DMS 273 (cell line): ENCODE results near the gene GRID1.

Experiments
- DNase-seq: peaks from one replicate; lab custom pipeline; 2025; ENCODE audit not compliant: unreplicated experiment; lab: John Stamatoyannopoulos, UW

GRID1 gene

DNA sequence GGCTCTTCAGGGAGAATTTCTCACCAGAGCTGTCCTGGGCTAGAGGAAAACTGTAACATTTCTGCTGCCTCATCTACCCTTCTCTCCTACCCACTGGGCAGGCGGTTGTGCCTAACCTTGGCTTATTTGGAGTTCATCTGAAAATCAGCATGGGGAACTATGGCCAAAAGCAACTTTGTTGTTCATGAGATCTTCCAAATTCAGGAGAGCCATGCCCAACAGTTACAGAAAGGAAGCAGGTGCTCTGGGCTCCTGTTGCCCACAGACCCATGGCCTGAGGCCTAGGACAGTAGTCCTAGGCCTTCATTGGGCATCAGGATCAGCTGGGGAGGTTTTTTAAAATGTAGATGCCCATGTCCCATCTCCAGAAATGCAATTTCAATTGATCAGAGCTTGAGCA lies 85.2 kb downstream of the GRID1 start:
- no peak for DNase-seq

GRCh38 chr10:86269332-86269731 lies 97.3 kb downstream of the GRID1 start:
- no peak for DNase-seq

- no peak for DNase-seq
Observed at GRCh38 chr10:86267286-86268195, 99.1 kb downstream of the GRID1 start.

- no peak for DNase-seq
Observed at GRCh38 chr10:86266446-86267242, 100.0 kb downstream of the GRID1 start.

- DNase-seq: no peak
Observed at GRCh38 chr10:86265895-86266259, 100.7 kb downstream of the GRID1 start.

GRCh38 chr10:86265236-86265894 lies 101.2 kb downstream of the GRID1 start:
- no peak for DNase-seq

- no peak for DNase-seq
Observed at GRCh38 chr10:86264481-86265231, 101.9 kb downstream of the GRID1 start.

DNA sequence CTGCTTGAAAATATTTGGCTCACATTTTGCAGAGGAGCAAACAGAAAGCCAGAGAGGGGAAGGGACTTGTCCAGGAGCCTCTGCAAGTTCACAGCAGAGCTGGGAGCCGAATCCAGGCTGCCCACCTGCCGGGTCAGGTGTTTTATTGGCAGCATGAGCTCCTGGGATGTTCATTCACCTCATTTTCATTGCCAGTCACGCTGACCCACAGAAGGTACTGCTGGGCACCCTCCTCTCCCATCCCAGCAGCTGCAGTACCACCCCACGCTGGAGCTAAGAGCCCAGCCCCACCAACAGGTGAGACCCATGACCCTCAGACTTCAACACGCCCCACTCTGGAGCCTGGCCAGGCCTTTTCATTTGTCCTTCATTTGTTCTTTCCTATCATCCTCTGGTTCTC lies 102.7 kb downstream of the GRID1 start:
- DNase-seq: no peak

- DNase-seq: no peak
Observed at GRCh38 chr10:86263209-86263608, 103.4 kb downstream of the GRID1 start.

DNA sequence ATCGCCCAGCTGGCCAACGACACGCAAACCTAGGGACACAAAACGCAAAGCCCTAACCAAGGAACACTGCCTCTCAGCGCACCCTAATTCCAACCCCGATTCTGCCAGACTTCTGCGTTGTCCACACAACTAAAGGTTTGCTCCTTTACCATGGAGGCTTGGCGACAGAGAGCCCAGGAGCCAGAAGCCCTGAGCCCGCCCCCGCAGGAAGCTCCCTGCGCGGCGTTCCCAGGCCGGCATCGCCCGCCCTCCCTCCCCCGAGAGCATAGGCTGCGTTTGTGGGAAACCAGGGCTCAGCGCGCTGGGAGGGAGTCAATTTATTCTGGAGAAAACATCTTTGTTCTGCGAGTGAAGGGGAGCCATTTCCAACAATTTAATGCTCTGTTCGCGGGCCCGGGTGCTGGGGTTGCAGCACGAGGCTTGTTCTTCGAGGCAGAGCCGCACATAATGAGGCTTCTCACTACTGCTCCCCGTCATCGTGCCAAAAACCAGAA lies 103.9 kb downstream of the GRID1 start:
- DNase-seq: no peak

GRCh38 chr10:86261941-86262687 lies 104.5 kb downstream of the GRID1 start:
- peak; percentile 18 for DNase-seq

- no peak for DNase-seq
Observed at GRCh38 chr10:86261470-86261869, 105.1 kb downstream of the GRID1 start.

- DNase-seq: no peak
Observed at GRCh38 chr10:86260564-86260963, 106.0 kb downstream of the GRID1 start.

DNA sequence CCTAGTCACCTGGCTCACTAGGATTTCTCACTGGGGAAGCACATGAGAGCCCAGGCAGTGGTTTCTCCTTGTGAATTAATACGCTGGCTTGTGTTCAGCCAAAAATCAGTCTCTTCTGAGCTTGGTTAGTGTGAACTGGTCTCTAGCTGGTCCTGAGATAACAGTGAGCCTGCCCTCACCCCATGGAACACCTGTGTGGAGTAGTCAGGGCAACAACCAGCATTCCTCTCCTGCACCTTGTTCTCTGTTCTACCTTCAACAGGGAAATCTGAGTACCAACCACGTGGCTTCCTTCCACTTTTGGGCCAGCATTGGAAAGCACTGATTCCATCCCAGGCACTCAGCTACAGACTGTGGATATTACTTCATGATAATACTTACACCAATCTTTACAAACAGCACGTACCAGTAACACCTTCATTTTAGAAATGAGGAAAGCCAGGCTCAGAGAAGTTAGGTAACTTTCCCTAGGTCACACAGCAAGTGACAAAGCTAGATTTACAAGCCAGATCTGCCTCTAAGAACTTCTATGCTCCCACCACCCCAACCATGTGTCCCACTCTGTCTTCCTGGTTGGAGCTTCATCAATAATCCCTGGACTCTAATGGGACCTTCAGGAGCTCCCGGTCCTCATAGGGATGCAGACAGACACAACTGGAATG lies 106.6 kb downstream of the GRID1 start:
- no peak for DNase-seq

DNA sequence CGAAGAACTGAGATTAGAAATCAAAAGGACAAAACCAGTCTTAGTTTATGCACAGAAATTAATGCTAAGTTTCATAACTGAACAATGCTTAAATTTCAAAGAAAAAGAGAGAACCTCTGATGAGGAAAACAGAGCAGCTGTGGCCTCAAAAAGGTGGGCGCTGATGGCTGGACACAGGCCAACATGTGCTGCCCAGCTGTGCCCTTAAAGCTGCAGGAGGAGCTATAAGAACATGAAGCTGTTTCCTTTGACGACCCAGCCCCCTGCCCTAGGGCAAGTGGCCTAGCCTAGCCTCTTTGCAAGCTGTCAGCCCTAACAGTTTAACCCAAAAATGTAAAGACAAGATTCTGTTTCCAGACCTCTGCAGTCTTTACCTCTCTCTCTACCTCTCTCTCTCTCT lies 107.7 kb downstream of the GRID1 start:
- peak; percentile 9 for DNase-seq

GRCh38 chr10:86258499-86258898 lies 108.1 kb downstream of the GRID1 start:
- DNase-seq: peak; percentile 7

GRCh38 chr10:86257683-86258082 lies 108.9 kb downstream of the GRID1 start:
- DNase-seq: no peak

- no peak for DNase-seq
Observed at GRCh38 chr10:86256690-86257315, 109.8 kb downstream of the GRID1 start.
